ENCODE measurements around the gene FBXL17. TPM values are rescaled to one million over a fixed set of nuclear protein-coding genes. Genes with fewer than 3 reads are reported as not detected.

Gene FBXL17
- total and polyA plus RNA-seq, 4 donors: 2.1 to 14.1 (median 6.3) TPM

GRCh38 chr5:107979900-107980299 is 402.0 kb downstream of the FBXL17 start (continued):
- TF ChIP-seq, protein P1, sequence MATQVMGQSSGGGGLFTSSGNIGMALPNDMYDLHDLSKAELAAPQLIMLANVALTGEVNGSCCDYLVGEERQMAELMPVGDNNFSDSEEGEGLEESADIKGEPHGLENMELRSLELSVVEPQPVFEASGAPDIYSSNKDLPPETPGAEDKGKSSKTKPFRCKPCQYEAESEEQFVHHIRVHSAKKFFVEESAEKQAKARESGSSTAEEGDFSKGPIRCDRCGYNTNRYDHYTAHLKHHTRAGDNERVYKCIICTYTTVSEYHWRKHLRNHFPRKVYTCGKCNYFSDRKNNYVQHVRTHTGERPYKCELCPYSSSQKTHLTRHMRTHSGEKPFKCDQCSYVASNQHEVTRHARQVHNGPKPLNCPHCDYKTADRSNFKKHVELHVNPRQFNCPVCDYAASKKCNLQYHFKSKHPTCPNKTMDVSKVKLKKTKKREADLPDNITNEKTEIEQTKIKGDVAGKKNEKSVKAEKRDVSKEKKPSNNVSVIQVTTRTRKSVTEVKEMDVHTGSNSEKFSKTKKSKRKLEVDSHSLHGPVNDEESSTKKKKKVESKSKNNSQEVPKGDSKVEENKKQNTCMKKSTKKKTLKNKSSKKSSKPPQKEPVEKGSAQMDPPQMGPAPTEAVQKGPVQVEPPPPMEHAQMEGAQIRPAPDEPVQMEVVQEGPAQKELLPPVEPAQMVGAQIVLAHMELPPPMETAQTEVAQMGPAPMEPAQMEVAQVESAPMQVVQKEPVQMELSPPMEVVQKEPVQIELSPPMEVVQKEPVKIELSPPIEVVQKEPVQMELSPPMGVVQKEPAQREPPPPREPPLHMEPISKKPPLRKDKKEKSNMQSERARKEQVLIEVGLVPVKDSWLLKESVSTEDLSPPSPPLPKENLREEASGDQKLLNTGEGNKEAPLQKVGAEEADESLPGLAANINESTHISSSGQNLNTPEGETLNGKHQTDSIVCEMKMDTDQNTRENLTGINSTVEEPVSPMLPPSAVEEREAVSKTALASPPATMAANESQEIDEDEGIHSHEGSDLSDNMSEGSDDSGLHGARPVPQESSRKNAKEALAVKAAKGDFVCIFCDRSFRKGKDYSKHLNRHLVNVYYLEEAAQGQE (IDR thresholded peaks at IDR 0.05): no peak
- no peak for TF ChIP-seq TAF1 (conservative IDR thresholded peaks at IDR 0.05)
- TF ChIP-seq RAD21 (IDR thresholded peaks at IDR 0.05): no peak
- no peak for TF ChIP-seq FOXA1 (IDR thresholded peaks at IDR 0.05)
- no peak for TF ChIP-seq EGR1 (IDR thresholded peaks at IDR 0.05; ENCODE audit: low read depth in 2 of 2)
- no peak for TF ChIP-seq CTCF (IDR thresholded peaks at IDR 0.05; ENCODE audit: low read depth, low read length, missing input control)

GRCh38 chr5:107979291-107979690 is 402.6 kb downstream of the FBXL17 start:
- TF ChIP-seq YY1 (IDR thresholded peaks at IDR 0.05) (no peak), FOXA2 (IDR thresholded peaks at IDR 0.05) (peak; percentile 93), HNF4A (conservative IDR thresholded peaks at IDR 0.05) (peak in 1 of 2 donors; percentile 48), EGR1 (IDR thresholded peaks at IDR 0.05; ENCODE audit: low read depth in 2 of 2) (no peak), RXRA (IDR thresholded peaks at IDR 0.05) (peak in 1 of 2 donors; percentile 58), FOXA1 (IDR thresholded peaks at IDR 0.05) (peak; percentile 63), ATF3 (IDR thresholded peaks at IDR 0.05) (no peak), RAD21 (IDR thresholded peaks at IDR 0.05) (peak in 1 of 2 donors; percentile 16), SP1 (IDR thresholded peaks at IDR 0.05) (no peak)
- TF ChIP-seq, protein P2, sequence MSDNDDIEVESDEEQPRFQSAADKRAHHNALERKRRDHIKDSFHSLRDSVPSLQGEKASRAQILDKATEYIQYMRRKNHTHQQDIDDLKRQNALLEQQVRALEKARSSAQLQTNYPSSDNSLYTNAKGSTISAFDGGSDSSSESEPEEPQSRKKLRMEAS (IDR thresholded peaks at IDR 0.05): no peak
- H3K9ac ChIP-seq (ENCODE audit: low read depth in 1 of 2, low read length in 2 of 2): no peak overlapping the region
- 65% methylated on average over 3 of the region's 3 CpGs for WGBS
- H3K4me1 ChIP-seq (ENCODE audit: control insufficient read depth in 4 of 4, insufficient read depth in 4 of 4, low read length in 3 of 4): no peaks in the 10 kb centered on the region
- no peaks in the 10 kb centered on the region for H3K36me3 ChIP-seq (ENCODE audit: control insufficient read depth in 4 of 4, insufficient read depth in 3 of 4, low read depth in 1 of 4, low read length in 3 of 4)
- H3K27ac ChIP-seq (ENCODE audit: low read depth in 1 of 2, low read length in 2 of 2): no peak overlapping the region
- DNase-seq (ENCODE audit: low spot score): no peak
- no peaks in the 10 kb centered on the region for H3K27me3 ChIP-seq (ENCODE audit: control insufficient read depth in 4 of 4, insufficient read depth in 4 of 4, low read length in 3 of 4)
- H3K4me3 ChIP-seq (ENCODE audit: low read depth in 1 of 3, low read length in 3 of 3): no peak overlapping the region
- no peaks in the 10 kb centered on the region for H3K9me3 ChIP-seq (ENCODE audit: control insufficient read depth in 4 of 4, low read length in 3 of 4)

- H3K9ac ChIP-seq (ENCODE audit: low read depth in 1 of 2, low read length in 2 of 2): no peak overlapping the region
- H3K27me3 ChIP-seq (ENCODE audit: control insufficient read depth in 4 of 4, insufficient read depth in 4 of 4, low read length in 3 of 4): no peaks in the 10 kb centered on the region
- TF ChIP-seq SP1 (IDR thresholded peaks at IDR 0.05) (no peak), HNF4A (conservative IDR thresholded peaks at IDR 0.05) (no peak), EGR1 (IDR thresholded peaks at IDR 0.05; ENCODE audit: low read depth in 2 of 2) (no peak), CTCF (IDR thresholded peaks at IDR 0.05; ENCODE audit: low read depth, low read length, missing input control) (no peak), GABPA (IDR thresholded peaks at IDR 0.05 in 1 of 2, conservative IDR thresholded peaks at IDR 0.05 in 1 of 2) (no peak), HNF4G (IDR thresholded peaks at IDR 0.05) (no peak), YY1 (IDR thresholded peaks at IDR 0.05) (no peak), FOXA2 (IDR thresholded peaks at IDR 0.05) (no peak)
- TF ChIP-seq, protein P2 (IDR thresholded peaks at IDR 0.05): no peak
- TF ChIP-seq, protein P3, sequence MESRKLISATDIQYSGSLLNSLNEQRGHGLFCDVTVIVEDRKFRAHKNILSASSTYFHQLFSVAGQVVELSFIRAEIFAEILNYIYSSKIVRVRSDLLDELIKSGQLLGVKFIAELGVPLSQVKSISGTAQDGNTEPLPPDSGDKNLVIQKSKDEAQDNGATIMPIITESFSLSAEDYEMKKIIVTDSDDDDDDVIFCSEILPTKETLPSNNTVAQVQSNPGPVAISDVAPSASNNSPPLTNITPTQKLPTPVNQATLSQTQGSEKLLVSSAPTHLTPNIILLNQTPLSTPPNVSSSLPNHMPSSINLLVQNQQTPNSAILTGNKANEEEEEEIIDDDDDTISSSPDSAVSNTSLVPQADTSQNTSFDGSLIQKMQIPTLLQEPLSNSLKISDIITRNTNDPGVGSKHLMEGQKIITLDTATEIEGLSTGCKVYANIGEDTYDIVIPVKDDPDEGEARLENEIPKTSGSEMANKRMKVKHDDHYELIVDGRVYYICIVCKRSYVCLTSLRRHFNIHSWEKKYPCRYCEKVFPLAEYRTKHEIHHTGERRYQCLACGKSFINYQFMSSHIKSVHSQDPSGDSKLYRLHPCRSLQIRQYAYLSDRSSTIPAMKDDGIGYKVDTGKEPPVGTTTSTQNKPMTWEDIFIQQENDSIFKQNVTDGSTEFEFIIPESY (IDR thresholded peaks at IDR 0.05): no peak
- no peak overlapping the region for H3K27ac ChIP-seq (ENCODE audit: low read depth in 1 of 2, low read length in 2 of 2)
- 83% methylated on average over 3 of the region's 3 CpGs for whole genome bisulfite sequencing
- no peaks in the 10 kb centered on the region for H3K36me3 ChIP-seq (ENCODE audit: control insufficient read depth in 4 of 4, insufficient read depth in 3 of 4, low read depth in 1 of 4, low read length in 3 of 4)
- H3K9me3 ChIP-seq (ENCODE audit: control insufficient read depth in 4 of 4, low read length in 3 of 4): no peaks in the 10 kb centered on the region
- no peaks in the 10 kb centered on the region for H3K4me1 ChIP-seq (ENCODE audit: control insufficient read depth in 4 of 4, insufficient read depth in 4 of 4, low read length in 3 of 4)
- no peak overlapping the region for H3K4me3 ChIP-seq (ENCODE audit: low read depth in 1 of 3, low read length in 3 of 3)
- DNase-seq (ENCODE audit: low spot score): no peak
Observed at GRCh38 chr5:107977550-107978071, 404.3 kb downstream of the FBXL17 start.

All from liver (tissue), 9 donors.